GM12864 (cell line): Measurements from ENCODE around the gene KIAA2012.

Experiments used
- DNase-seq: peaks from one replicate; pipeline ENCODE4 v3.0.0-alpha.2; 2011; ENCODE audit warnings: low read depth
- H3K4me3 ChIP-seq: 2 replicates; pipeline ENCODE4 v1.5.1; 2011; ENCODE audit warnings: mild to moderate bottlenecking, low read depth, low read length, control low read depth
- TF ChIP-seq, protein P1 (sequence below): IDR thresholded peaks from 2 replicates; pipeline ENCODE4 v1.5.1; 2011; ENCODE audit warnings: low read depth, mild to moderate bottlenecking, moderate library complexity, low read length, control low read depth, inconsistent platforms; ENCODE audit errors: missing control alignments

Gene KIAA2012

DNA sequence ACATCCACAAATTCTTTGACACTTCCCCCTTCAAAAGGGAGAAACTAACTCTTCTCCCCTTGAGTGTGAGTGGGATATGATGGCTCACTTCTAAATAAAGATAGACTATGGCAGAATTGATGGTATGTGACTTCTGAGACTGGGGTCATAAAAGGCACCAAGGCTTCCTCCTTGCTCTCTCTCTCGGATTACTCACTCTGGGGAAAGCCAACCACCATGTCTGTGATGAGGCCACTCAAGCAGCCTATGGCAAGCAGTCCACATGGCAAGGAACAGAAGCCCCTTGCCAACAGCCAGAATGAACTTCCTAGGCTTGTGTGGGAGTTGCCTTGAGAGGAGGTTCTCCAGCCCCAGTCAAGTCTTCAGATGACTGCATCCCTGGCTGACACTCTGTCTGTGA, 43.6 kb downstream of the KIAA2012 start:
- TF ChIP-seq, protein P1, sequence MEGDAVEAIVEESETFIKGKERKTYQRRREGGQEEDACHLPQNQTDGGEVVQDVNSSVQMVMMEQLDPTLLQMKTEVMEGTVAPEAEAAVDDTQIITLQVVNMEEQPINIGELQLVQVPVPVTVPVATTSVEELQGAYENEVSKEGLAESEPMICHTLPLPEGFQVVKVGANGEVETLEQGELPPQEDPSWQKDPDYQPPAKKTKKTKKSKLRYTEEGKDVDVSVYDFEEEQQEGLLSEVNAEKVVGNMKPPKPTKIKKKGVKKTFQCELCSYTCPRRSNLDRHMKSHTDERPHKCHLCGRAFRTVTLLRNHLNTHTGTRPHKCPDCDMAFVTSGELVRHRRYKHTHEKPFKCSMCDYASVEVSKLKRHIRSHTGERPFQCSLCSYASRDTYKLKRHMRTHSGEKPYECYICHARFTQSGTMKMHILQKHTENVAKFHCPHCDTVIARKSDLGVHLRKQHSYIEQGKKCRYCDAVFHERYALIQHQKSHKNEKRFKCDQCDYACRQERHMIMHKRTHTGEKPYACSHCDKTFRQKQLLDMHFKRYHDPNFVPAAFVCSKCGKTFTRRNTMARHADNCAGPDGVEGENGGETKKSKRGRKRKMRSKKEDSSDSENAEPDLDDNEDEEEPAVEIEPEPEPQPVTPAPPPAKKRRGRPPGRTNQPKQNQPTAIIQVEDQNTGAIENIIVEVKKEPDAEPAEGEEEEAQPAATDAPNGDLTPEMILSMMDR: no peak
- H3K4me3 ChIP-seq: no peak overlapping the region
- no peak for DNase-seq

DNA sequence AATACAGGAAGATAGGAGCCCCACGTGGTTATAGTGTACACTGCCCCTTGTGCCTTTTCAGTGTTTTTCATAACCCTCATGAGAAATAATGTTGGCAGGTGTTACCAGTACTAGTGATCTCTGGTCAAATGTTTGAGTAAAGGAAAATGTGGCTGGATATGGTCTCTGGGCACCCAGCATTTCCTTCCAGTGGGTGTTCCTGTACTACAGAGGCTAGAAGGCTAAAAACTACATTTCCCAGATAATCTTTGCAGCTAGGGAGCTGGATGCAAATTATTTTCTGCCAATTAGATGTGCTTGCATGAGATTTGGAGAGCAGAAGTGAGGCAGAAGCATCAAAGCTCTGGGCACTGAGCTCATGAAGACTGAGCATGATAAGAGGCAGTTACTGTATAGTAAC, 45.1 kb downstream of the KIAA2012 start:
- no peak overlapping the region for H3K4me3 ChIP-seq
- no peak for DNase-seq
- TF ChIP-seq, protein P1: no peak

DNA sequence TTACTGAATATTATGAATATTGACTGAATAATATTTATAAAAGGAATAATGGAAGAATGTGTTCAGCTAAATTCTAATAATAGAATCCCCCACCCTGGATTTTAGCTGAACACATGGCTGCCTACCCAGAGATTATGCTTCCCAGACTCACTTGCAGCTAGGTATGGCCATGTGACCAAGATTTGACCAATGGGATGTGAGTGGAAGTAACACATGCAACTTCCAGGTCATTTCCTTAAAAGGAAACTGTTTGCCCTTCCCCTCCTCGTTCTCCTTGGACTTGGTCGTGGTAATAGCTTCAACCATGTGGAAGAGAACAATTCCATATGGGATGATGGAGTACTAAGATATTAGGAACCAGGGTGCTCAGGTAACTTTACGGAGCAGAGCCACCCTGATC, 47.8 kb downstream of the KIAA2012 start:
- no peak for DNase-seq
- H3K4me3 ChIP-seq: no peak overlapping the region
- TF ChIP-seq, protein P1: no peak

DNA sequence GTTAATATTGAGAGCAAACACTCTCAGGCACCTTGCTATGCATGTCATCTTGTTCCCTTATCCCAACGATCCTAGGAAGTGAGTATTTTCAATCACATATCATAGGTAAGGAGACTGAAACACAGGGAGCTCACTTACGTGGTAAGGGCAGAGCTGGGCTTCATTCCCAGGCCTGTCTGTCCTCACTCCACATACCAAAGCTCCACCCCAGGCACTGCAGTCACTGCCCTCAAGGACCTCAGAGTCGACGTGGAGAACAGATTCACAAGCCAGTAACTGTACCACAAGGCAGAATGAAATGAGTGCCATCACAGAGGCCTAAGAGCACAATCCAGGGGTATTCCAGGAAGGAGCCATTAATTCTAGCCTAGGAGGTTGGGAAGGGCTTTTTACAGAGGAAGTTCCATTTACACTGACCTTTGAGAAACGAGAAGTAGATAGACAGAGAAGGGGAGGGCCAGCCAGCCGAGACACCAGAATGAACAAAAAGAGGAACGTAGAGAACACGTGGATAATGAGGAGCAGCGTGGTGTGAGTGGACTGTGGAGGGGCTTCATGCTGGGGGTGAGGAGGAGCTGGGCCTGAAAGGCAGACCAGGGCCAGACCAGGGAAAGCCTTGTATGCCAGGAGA, 48.6 kb downstream of the KIAA2012 start:
- TF ChIP-seq, protein P1: no peak
- no peak for DNase-seq
- H3K4me3 ChIP-seq: no peak overlapping the region

DNA sequence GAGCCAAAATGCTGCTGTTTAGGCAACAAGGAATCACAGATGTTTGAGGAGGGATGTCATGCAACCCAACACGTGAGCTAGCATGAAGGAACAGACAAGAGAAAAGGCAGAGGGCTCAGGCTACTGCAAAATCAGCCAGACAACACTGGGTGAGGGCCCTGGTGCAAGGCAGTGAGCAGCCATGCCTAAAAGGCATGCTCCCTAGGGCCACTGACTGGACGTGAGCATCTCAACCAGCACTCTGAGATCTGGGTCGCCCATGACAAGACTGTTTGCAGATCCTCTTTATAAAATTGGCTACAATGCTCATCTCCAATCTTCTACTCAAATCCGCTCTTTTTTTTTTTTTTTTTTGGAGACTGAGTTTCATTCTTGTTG, 49.1 kb downstream of the KIAA2012 start:
- TF ChIP-seq, protein P1: no peak
- H3K4me3 ChIP-seq: no peak overlapping the region
- DNase-seq: no peak

DNA sequence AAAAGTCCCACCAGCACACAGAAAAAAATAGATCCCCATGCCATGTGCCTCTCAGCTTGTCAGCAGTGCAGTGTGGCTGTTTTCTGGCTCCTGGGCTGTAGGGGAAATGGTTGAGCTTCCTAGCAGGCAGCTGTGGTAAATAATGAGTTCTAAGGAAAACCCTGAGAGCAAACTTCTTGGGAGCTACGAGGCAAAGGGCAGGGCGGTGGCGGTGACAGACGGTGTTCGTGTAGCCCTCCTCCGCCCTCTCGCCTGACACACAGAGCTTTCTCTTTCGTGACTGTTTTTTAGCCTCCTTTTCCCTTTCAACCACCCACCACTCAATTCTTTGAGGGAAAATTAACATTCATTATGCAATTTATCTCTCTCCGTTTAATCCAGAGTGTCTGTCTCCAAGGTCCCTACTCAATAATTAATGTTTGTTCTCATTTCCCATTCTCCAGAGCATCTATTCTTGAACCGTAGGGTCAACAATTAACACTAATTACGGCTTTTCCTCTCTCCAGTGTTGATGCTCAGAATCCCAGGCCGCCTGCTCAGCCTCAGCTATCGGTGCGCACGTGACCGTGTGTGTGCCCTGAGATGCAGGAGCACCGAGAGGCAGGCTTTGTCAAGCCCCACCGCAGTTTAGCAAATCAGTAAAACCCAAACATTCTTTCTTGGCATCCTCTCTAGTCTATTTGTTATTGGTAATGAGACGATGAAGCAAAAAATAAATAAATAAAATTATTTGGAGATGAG, 50.1 kb downstream of the KIAA2012 start:
- TF ChIP-seq, protein P1: no peak
- no peak overlapping the region for H3K4me3 ChIP-seq
- no peak for DNase-seq

DNA sequence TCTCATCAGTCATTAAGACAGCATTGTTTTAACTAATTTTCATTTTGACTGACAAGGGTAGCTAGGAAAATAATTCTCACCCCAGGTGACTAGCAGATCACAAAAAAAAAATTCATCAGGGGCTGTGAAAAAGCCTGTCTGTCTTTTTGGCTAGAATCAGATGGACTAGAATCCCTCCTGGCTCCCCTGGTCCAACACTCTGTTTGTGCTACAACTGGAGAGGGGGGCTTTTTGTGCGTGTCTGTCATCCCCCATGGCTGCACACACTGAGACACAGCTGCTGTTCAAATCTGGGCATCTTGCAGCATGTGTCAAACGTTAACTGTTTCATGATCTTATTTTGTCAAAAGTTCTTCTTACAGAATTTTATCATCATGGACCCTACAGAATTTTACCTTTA, 51.2 kb downstream of the KIAA2012 start:
- TF ChIP-seq, protein P1: no peak
- no peak overlapping the region for H3K4me3 ChIP-seq
- no peak for DNase-seq
